Activated CD8-positive, alpha-beta memory T cell treated with anti-CD3 and anti-CD28 coated beads for 48 hours (primary cell): ENCODE results near the gene ACAD8.
"Not testable (repeated sequence)": the region's sequence is repeated elsewhere in the genome, so short reads cannot be mapped to it uniquely, and the experiment has no call there.

ENCODE experiments used
- DNase-seq, 3 experiments: peaks; one replicate each; pipeline ENCODE4 v3.0.0-alpha.2; 2020; ENCODE audit warnings: low read depth in 2 of 3, low spot score in 2 of 3

Gene ACAD8

DNA sequence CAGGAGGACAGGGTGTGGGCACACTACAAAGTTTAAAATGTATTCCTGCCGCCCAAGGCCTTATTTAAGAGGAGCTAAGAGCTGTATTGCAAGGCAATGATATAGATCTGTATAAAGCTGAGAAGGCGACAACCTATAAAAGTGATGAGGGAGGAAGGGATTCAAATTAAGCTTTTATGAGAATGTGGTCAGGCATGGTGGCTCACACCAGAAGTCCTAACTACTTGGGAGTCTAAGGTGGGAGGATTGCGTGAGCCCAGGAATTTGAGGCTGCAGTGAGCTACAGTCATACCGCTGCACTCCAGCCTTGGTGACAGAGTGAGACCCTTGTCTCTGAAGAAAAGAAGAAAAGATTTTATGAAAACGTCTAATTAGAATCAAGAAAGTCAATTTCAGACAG is 13.1 kb downstream of the ACAD8 start:
- DNase-seq = no peak

DNA sequence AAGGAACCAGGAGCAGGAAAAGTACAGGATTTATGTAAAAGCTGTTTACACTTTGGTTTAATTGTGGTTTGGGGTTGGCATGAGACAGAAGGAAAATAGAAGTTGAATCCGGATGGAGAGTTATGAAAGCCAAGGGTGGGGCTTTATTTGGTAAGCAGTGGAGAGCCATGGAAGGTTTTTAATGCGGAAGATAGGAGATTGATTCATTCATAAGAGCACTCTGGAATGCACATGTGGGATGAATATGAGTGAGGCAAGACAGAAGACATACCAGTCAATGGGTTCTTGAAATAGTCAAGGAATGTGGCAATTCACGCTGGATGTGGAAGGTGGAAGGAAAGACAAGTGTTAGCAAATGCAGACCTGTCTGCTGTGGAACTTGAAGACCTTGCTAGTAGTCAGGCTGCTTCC is 13.5 kb downstream of the ACAD8 start:
- DNase-seq = no peak

DNA sequence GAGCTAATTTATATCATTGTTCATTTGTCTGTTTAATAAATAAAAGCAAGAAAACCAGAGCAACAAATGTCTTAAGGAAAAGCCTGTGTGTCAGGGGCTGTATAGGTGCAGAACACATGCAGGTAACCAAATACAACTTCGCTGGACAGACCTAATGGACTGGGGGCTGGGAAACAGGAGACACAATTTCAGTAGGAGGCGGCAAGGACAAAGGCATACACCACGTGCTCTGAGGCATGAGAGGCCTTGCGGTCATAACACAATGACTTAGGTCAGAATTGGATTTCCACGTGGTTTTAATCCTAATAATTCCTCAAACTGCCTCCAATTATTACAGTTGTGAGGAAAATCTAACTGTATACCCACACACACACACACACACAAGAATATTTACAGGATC is 14.1 kb downstream of the ACAD8 start:
- DNase-seq = no peak

DNA sequence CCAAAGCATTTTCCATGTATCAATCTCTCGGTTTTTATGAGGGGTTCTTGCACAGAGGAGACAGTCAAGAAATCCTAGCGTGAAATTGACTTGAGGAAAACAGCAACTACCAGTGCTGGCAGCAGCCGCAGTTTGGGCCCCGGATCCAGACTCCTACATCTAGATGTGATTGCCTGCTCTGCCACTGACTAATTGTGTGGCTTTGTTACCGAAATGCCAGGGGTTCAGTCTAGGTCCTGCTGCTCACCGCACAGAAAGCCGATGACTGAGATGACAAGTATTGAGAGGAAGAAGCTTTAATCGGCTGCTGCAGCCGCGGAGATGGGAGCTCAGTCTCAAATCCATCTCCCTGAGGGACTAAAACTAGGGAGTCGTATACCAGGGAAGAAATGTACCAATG is 14.6 kb downstream of the ACAD8 start:
- no peak for DNase-seq

DNA sequence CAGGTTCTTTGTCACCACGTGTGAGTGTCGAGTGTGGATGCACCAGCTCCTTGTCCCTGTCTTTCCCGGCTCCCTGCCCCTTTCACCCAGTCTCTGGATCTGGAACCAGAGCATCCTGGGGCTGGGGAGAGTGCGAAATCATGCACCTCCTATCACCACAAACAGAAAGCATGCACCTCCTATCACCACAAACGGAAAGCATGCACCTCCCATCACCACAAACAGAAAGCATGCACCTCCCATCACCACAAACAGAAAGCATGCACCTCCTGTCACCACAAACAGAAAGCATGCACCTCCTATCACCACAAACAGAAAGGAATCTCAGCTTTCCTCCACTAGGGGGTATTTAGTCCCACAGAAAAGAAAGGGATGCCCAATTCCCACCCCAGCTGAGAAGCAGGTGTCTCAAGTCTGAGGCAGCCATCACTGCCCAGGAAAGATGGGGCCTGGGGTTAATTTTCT is 16.9 kb downstream of the ACAD8 start:
- no peak for DNase-seq

DNA sequence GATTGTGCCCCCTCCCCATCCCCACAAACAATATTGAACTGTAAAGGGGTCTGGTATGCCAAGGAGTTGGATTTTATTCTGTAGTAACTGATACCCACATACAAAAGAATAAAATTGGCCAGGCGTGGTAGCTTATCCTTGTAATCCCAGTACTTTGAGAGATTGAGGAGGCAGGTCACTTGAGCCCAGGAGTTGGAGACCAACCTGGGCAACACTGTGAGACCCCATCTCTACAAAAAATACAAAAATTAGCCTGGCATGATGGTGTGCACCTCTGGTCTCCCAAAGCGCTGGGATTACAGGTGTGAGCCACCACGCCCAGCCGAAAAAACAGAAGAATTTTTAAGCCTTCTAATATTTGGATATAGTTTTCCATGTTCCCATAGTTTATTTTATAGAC is 18.6 kb downstream of the ACAD8 start:
- DNase-seq = no peak

DNA sequence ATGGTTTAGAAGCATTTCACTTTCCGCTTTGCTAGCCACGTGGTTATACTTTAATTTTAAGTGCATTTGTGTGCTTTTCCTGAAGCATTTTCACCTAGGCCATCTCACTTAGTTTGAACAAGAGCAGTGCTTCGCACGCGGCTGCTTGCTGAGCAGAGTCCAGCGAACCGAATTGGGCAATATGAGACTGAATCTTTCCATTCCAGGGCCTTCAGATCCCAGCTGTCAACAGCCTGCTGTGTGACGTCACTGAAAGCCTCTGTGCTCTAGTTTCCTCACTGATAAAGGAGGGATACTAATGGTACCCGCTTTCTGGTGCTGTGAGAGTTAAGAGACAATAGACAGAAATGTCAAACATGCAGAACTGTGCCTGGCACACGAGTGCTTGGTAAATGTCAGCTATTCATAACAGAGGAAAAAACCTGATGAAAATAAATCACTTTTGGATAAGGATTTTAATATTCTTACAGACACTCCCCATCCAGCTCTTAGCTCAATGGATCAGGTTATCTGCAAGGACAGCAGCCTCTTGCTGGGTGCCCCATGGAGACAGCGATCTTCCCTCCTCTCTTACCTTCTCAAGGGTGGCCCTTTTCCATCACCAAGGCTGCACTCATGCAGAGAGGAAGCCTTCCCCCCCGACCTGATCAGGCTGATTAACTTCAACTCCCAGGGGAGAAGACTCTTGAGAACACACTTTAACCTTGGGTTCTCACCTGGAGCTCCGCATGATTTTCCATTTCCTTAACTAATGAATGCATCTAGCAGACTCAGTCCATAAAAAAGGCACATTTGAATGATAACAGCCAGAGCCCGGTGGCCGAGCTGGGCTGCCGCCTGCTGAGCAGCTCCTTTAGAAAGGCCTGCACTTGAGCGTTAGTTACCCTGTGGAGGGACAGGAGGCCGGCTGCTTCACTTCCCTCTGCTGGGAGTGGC is 19.3 kb downstream of the ACAD8 start:
- DNase-seq = no peak

DNA sequence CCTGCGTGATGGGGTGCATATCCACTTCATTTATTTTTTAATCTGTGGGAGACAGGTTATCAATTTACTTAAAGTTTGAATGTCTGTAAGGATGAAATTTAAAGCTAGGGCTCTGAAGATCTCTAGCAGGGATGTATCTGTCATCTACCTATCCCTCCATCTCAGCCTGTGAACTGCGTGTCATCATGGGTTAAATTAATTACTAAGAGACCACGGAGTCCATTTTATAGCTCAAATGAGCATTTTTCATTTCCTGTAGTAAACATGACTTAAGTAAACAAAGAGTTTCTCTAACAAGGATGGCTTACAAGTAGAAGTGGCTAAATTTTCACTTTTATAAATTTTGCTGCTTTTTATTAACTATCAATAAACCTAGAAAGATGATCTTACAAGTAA is 19.9 kb downstream of the ACAD8 start:
- no peak for DNase-seq

DNA sequence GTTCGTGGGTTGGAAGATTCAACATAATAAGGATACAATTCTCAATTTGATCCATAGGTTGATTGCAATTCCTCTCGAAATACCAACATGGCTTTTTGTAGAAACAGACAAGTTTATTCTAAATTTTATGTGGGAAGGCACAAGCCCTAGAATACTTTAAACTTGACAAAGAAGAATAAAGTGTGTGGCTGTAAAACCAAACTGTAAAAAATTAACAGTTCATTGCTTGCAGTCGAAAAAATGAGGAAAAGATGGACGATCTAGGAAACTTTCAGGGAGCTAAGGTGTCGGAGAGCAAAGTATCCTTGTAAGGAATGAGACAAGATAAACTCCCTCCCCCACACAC is 21.8 kb downstream of the ACAD8 start:
- DNase-seq = no peak

DNA sequence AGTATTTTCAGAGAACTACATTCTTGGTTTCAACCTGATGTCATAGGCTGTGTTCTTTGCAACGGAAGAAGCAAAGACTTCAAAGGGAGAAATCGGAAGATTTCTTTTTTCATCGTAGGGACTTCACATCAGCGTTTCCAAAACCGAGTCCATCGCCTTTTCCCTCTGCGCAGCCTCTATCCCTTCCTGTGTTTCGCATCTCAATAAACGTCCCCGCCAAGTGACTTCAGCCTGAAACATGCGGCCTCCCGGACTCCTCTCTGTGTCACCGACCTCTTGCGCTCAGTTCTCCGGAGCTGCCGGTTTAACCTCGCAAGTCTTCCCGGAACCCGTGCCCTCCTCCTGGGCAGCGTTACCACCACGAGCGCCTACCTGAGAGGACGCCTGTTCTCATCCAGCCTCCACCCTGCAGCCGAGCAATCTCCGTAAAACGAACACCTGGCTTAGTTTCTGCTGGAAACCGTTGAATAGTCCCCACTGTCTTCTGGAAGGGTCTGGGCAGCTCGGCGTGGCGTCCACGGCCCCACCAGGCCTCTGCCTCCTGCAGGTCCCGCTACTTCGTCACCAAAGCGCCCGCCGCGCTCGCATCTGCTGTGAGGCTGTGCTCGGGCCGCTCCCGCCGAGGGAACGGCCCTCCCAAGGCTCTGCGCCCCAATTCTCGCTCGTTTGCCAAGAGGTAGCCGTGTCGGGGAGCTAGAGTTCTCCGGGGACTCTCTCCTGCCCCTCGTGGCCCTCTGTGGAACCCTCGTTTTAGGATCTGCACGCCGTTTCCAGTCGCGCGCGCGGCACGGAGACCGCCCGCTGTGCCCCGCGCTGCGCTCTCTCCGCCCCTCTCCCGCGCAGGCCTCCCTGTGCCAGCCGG is 22.4 kb downstream of the ACAD8 start, which contains the start of gene GLB1L3:
GLB1L3 (plus strand) TSS at position 846 of the 862 bp plus-strand sequence. CDS start 362 bp downstream, outside the sequence.
- peak; percentile 43 to 60 (median 50) for DNase-seq

DNA sequence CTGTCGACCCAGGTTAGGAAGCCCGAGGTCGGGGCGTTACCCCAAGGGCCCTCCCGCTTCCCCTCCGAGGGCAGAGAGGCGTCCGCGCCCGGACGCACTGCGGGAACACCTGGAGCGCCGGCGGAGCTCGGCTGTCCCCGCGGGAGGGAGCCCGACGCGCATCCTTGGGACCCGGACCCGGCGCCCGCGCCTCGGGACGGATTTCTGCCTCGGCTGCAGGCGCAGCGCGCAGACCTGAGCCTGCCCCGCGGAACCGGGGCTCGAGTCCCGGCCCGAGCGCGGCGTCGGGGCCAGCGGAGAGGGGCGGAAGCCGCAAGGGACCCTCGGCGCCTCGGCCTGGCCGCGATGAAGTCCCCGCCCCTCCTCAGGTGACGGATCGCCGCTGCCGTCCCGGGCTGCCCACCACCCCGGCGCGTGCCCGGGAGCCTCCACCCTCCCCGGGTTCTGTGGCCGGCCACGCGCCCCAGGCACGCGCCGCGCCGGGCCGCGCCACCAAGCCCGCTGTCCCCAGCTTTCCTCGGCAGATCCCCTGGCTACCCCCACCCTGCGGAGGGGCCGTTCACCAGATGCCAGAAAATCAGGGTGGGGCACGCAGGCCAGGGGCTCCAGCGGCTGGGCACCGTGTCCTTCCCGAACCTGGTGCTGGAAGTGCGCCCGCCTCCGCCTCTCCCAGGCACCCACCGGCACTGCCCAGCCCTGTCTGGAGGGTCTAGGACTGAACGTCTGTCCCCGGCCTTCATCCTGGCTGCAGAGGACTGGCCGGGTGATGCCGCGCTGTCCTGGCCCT is 23.2 kb downstream of the ACAD8 start:
- no peak for DNase-seq

DNA sequence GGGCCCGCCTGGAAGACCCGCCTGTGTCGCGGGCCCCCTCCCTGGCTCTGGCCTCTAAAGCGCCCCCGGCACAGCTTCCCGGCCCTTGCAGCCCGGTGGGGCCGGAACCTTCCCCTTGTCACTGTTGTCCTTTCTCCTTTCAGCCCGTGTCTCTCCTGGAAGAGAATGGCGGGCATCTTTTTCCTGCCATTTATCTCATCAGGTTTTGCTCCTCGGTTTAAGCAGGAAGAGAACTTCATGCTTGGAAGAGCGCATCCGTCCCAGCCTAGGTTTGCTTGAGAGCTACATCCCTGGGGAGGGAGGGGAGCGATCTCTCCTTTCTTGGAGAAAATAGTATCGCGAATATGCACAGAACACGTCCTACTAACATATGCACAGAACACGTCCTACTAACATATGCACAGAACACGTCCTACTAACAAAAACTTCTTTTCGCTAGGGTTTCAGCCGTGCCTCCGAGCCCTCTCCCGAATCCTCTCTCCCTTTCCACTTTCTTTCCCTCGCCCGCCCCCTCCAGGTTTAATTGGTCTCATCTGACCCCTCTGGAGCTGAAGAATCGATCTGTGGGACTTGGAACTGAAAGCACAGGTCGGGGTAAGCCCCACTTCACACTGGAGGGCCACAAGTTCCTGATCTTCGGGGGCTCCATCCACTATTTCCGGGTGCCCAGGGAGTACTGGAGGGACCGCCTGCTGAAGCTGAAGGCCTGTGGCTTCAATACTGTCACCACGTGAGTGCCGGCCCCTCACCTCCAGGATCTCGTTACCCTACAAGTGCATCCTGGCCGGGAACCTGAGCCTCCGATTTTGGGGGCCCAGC is 24.0 kb downstream of the ACAD8 start:
- no peak for DNase-seq

DNA sequence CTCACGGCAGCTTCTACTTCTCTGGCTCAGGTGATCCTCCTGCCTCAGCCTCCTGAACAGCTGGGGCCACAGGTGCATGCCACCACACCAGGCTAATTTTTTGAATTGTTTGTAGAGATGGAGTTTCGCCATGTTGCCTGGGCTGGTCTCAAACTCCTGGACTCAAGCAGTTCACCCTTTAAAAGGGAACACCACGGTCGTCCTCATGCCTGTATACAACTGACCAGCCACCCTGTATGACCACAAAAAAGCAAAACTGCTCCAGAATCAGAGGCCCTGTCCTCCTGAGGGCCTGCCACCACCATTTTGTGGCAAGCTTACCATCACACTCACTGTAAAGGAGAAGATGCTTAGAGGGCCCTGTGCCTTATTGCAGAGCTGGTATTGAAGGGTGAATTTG is 25.0 kb downstream of the ACAD8 start:
- DNase-seq = no peak

DNA sequence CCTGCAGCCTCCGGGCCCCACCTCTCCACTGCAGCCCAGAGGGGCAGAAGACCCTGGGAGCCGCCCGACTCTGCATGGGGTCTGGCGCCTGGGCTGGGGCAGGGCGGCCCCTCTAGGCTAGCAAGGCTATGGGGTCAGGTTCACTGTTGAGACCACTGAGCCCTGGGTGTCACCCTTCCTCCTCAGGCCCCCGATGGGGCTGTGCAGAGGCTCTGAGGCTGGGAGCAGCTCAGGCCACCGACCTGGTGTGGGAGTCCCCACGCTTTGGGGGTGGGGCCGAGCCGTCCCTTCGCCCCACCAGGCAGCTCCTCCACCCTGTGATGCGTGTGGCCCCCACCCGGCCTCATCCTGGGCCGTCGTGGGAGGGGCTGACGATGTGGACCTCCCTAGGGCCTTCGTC is 28.3 kb downstream of the ACAD8 start:
- DNase-seq = not testable (repeated sequence)

DNA sequence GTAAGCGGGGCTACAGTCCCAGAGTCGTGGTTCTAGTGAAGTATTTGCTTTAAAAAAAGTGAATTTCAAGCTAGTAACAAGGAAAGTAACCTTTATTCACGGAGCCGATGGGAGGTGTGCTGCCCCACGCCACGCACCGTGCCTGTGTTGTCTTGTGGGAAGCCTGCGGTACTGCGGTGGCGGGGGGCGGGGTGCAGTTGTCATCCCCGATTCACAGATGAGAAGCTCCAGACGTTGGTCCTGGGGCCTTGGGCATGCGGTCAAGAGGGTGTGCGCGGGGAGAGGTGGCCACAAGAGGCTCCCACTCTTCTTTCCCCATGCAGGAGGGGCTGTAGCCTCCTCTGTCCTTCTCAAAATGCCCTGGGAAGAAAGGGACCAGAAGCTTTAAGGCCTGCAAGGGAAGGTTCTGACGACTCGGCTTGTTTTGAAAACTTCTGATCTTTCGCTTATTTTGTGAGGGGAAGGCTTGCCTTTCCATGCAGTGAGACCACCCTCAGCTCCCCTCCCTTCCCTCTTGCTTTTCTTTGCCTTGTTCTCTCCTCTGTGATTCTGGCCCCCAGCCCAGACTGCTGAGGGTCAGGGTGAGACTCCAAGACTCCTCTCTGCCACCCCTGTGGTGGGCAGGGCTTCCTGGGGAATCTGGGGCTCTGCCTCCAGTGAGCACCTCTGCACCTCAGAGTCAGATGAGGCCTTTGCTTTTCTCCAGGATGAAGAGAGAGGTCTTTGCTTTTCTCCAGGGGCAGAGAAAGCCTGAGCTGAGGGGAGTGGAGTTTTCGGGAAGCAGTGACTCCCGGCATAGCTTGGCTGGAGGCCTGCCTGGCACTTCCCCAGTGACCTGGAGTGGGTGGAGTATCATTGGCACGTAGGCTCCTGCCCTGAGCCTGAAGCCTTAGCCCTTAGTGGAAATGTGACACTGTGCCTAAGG is 29.0 kb downstream of the ACAD8 start:
- DNase-seq = no peak

DNA sequence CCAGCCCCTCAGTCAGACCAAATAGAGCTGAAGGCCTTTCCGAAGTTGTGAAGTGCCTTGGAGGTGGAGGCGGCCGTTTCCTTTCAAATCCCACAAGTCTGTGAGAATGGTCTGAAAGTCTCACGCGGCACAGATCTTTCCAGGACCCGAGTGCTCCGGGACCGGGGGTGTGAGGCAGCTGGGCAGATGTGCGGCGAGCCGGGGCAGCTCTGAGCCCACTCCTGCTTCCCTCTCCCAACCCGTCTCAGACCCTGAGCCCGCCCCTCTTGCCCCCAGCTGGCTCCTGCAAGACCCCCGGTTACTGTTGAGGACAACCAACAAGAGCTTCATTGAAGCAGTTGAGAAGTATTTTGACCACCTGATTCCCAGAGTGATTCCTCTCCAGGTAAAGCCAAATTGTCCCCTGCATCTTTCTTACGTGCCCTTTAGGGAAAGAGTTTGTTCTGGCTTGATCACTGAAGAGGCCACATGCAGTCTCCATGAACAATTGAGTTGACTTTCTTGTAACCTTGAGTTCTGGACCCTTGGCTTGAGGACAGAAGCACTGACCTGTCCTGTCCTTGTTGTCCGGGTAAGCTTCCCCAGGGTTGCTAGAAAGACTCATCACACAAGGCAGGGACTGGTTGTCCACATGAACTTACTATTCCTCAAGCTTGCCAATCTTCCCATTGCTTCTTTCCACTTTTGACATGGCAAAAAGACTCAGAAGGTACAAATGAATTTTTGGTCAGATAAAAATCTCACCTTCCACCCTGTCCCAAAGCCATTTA is 30.3 kb downstream of the ACAD8 start:
- no peak for DNase-seq

DNA sequence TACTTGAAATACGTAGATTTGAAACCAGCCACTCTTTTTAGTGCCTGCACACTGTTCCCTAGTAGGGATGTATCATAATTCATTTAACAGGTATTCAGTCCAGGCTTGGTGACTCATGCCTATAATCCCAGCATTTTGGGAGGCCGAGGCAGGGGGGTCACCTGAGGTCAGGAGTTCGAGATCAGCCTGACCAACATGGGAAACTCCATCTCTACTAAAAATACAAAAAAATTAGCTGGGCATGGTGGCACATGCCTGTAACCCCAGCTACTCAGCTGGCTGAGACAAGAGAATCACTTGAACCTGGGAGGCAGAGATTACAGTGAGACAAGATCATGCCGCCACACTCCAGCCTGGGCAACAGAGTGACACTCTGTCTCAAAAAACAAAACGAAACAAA is 31.0 kb downstream of the ACAD8 start:
- not testable (repeated sequence) for DNase-seq

DNA sequence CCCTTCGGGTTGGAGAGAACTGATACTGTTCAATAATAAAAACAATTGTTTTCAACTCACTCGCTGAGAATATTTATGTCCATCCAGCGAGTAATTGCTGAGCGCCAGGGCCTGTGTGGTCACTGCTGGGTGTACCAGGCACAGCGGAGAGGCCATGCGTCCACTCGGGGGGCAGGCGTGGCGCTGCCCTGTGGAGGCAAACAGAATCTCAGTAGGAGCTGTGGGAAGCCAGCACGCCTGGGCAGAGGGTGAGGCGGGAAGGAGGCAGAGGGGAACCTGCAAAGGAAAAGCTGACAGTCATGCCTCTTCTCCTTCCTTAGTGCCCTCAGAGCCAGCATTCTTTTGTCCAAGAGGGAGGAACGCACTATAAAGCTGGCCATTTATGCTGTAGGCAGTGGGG is 34.2 kb downstream of the ACAD8 start:
- no peak for DNase-seq

DNA sequence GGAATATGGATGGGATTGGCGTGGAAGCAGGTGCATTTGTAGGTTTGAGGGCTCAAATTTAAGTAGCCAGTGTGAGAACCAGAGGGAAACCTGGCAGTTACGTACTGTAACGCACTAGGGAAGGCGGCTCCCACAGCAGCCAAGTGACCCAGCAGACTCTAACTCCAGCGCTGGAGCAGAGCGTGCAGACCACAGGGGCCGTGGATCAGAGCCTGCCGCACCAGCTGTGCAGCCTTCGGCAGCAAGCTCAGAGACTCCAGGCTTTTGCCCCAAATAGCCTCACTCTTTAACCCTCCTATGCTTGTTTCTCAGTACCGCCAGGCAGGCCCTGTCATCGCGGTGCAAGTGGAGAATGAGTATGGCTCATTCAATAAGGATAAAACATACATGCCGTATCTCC is 35.1 kb downstream of the ACAD8 start:
- DNase-seq = no peak
